HUES64 (cell line): ENCODE data around the gene COPZ2.

Experiments
- H3K27ac ChIP-seq: 2 replicates; pipeline ENCODE4 v1.7.0; 2013; ENCODE audit warnings: low read depth, low read length, inconsistent platforms
- H3K27me3 ChIP-seq: 2 replicates; pipeline ENCODE4 v1.6.1; 2013; ENCODE audit warnings: mild to moderate bottlenecking, low read length; ENCODE audit not compliant: insufficient read depth
- H3K36me3 ChIP-seq: 2 replicates; pipeline ENCODE4 v1.6.1; 2013; ENCODE audit warnings: mild to moderate bottlenecking, low read length; ENCODE audit not compliant: insufficient read depth
- H3K4me1 ChIP-seq: 2 replicates; pipeline ENCODE4 v1.6.1; 2013; ENCODE audit warnings: mild to moderate bottlenecking, low read length, moderate library complexity; ENCODE audit not compliant: insufficient read depth
- H3K4me3 ChIP-seq: 2 replicates; pipeline ENCODE4 v1.5.1; 2013; ENCODE audit warnings: mild to moderate bottlenecking, low read length, moderate library complexity
- H3K9ac ChIP-seq: 2 replicates; pipeline ENCODE4 v1.6.1; 2013; ENCODE audit warnings: mild to moderate bottlenecking, low read depth, low read length
- H3K9me3 ChIP-seq: 2 replicates; pipeline ENCODE4 v1.6.1; 2013; ENCODE audit warnings: low read depth, low read length; ENCODE audit not compliant: insufficient read depth
- WGBS: fragments of 150-250, 120-280 bp; methylation state at CpG from one replicate; pipeline ENCODE4 v1.1.7; 2013; ENCODE audit warnings: missing lambda C conversion rate; 5-methylcytosine and 5-hydroxymethylcytosine counted together

The COPZ2 gene

GRCh38 chr17:48055531-48056245 lies 18.1 kb upstream of the COPZ2 start:
- Histone ChIP-seq H3K4me1 (peaks cover 43% of the 10 kb centered on the region), H3K9me3 (no peaks in the 10 kb centered on the region), H3K36me3 (peaks cover 68% of the 10 kb centered on the region), H3K27me3 (no peaks in the 10 kb centered on the region), H3K4me3 (peak overlapping the region; percentile 73), H3K9ac (peak overlapping the region; percentile 73), H3K27ac (peak overlapping the region; percentile 93)
- 27% methylated on average over 5 of the region's 5 CpGs for WGBS

GRCh38 chr17:48054238-48055185 lies 16.9 kb upstream of the COPZ2 start:
- Histone ChIP-seq H3K4me1 (peaks cover 47% of the 10 kb centered on the region), H3K36me3 (peaks cover 62% of the 10 kb centered on the region), H3K27me3 (no peaks in the 10 kb centered on the region), H3K4me3 (peak overlapping the region; percentile 73), H3K9ac (peak overlapping the region; percentile 73), H3K27ac (peak overlapping the region; percentile 93), H3K9me3 (no peaks in the 10 kb centered on the region)
- WGBS, result 3% methylated on average over 34 of the region's 34 CpGs

GRCh38 chr17:48053758-48054237 lies 16.2 kb upstream of the COPZ2 start:
- H3K27ac ChIP-seq, result peak overlapping the region; percentile 87
- H3K4me3 ChIP-seq, result peak overlapping the region; percentile 25; the same call in 1 of the 2 replicates
- H3K4me1 ChIP-seq, result peaks cover 47% of the 10 kb centered on the region
- WGBS, result 58% methylated on average over 6 of the region's 6 CpGs
- H3K9me3 ChIP-seq, result no peaks in the 10 kb centered on the region
- H3K27me3 ChIP-seq, result no peaks in the 10 kb centered on the region
- H3K9ac ChIP-seq, result no peak overlapping the region
- H3K36me3 ChIP-seq, result peaks cover 55% of the 10 kb centered on the region

- Histone ChIP-seq H3K4me3 (peak overlapping the region; percentile 25), H3K9me3 (no peaks in the 10 kb centered on the region), H3K36me3 (peaks cover 49% of the 10 kb centered on the region), H3K27me3 (no peaks in the 10 kb centered on the region), H3K4me1 (peaks cover 47% of the 10 kb centered on the region), H3K27ac (peak overlapping the region; percentile 87; the same call in 1 of the 2 replicates), H3K9ac (no peak overlapping the region)
- 71% methylated on average over 5 of the region's 5 CpGs for WGBS
These were observed 15.6 kb upstream of the COPZ2 start for GRCh38 chr17:48052956-48053757.

GRCh38 chr17:48051706-48052486 lies 14.3 kb upstream of the COPZ2 start:
- Histone ChIP-seq H3K36me3 (peaks cover 36% of the 10 kb centered on the region), H3K4me3 (peak overlapping the region; percentile 0; the same call in 1 of the 2 replicates), H3K4me1 (peaks cover 48% of the 10 kb centered on the region), H3K9ac (no peak overlapping the region), H3K27ac (peak overlapping the region; percentile 80; the same call in 1 of the 2 replicates), H3K9me3 (no peaks in the 10 kb centered on the region), H3K27me3 (no peaks in the 10 kb centered on the region)
- 73% methylated on average over 5 of the region's 5 CpGs for WGBS

- H3K27ac ChIP-seq, result peak overlapping the region; percentile 80; the same call in 1 of the 2 replicates
- peaks cover 30% of the 10 kb centered on the region for H3K36me3 ChIP-seq
- 91% methylated on average over 10 of the region's 10 CpGs for WGBS
These were observed 13.7 kb upstream of the COPZ2 start for GRCh38 chr17:48051283-48051682.

GRCh38 chr17:48048384-48049126 lies 11.0 kb upstream of the COPZ2 start:
- Histone ChIP-seq H3K4me1 (peaks cover 36% of the 10 kb centered on the region), H3K27ac (peak overlapping the region; percentile 96; the same call in 1 of the 2 replicates)
- WGBS, result under 1% methylated on average over 53 of the region's 53 CpGs

More at GRCh38 chr17:48051283-48051682, 13.7 kb upstream of the COPZ2 start:
- Histone ChIP-seq H3K4me3 (no peak overlapping the region), H3K4me1 (peaks cover 49% of the 10 kb centered on the region), H3K9ac (no peak overlapping the region; the same call in 1 of the 2 replicates), H3K27me3 (no peaks in the 10 kb centered on the region), H3K9me3 (no peaks in the 10 kb centered on the region)

GRCh38 chr17:48047741-48048383 lies 10.3 kb upstream of the COPZ2 start, which contains the start of gene NFE2L1:
NFE2L1 (plus strand) TSS chr17:48048359; CDS start chr17:48051119, 2,760 bp downstream.
- Histone ChIP-seq H3K9me3 (no peaks in the 10 kb centered on the region), H3K9ac (peak within 1 kb of the TSS; percentile 93), H3K27me3 (no peaks in the 10 kb centered on the region), H3K27ac (peak within 1 kb of the TSS; percentile 96), H3K4me3 (peak within 1 kb of the TSS; percentile 83), H3K4me1 (peaks cover 29% of the 10 kb centered on the region), H3K36me3 (peaks cover 25% of the 10 kb centered on the region)
- WGBS, result under 1% methylated on average over 47 of the region's 47 CpGs

More at GRCh38 chr17:48048384-48049126, 11.0 kb upstream of the COPZ2 start:
- peak overlapping the region; percentile 83 for H3K4me3 ChIP-seq
- H3K36me3 ChIP-seq, result peaks cover 28% of the 10 kb centered on the region
- no peaks in the 10 kb centered on the region for H3K27me3 ChIP-seq
- peak overlapping the region; percentile 89 for H3K9ac ChIP-seq
- H3K9me3 ChIP-seq, result no peaks in the 10 kb centered on the region

GRCh38 chr17:48047113-48047740 lies 9.6 kb upstream of the COPZ2 start:
- Histone ChIP-seq H3K9me3 (no peaks in the 10 kb centered on the region), H3K27ac (peak overlapping the region; percentile 96), H3K4me3 (peak overlapping the region; percentile 83), H3K27me3 (no peaks in the 10 kb centered on the region), H3K36me3 (peaks cover 19% of the 10 kb centered on the region), H3K4me1 (peaks cover 23% of the 10 kb centered on the region), H3K9ac (peak overlapping the region; percentile 93)
- WGBS, result 6% methylated on average over 26 of the region's 26 CpGs
